ENCODE data around the gene CCL15. TPM values are rescaled to one million over a fixed set of nuclear protein-coding genes. Genes with fewer than 3 reads are reported as not detected.

Gene CCL15
- total and polyA plus RNA-seq, 2 of the 13 experiments (the other 11 are each of a cell fraction or from before 2014, with no cell fraction given) = 29.2 to 45.9 TPM

DNA sequence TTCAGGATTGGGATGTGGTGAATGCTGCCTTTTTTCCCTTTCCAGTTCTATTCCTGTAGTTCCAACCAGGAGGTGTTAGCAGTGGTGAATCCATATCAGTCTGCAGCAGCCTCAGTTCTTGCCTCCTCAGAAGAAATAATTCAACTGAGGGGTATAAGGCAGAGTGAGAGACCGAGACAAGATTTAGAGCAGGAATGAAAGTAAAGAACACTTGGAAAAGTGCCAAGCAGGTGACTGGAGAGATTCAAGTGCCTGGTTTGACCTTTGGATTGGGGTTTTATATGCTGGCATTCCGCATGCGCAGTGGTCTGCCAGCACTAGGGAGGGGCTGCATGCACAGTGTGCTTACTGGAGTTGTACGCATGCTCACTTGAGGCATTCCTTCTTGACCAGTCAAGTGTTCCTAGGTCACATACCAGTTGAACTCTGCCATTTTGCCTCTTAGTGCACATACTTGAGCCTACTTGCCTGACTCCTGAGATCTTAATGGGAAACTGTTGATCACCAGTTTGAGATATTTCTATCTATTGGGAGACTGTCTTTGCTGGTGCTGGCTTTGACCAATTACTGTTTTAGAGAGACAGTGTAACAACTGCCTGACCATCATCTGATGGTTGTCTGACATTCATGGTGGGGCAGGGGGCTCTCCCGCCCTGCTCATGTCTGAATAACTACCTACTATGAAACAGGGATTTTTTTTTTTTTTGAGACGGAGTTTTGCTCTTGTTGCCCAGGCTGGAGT, 680 bp upstream of the CCL15 start:
- POLR2A ChIA-PET = interaction anchor here (1.2 to 5.9 kb wide), 10 partner anchors 7 to 32 kb away, joined by 5 to 131 read pairs (median 17); partner anchors contain the start of gene CCL16
- WGBS (ENCODE audit: low lambda C conversion rate) = 22% methylated on average over 5 of the region's 6 CpGs
- Histone ChIP-seq H4K20me1 (ENCODE audit: insufficient read depth, low read length) (no peaks in the 10 kb centered on the region), H3K9ac (ENCODE audit: insufficient read depth, low read depth, low read length) (peak overlapping the region; percentile 82), H3K79me2 (ENCODE audit: insufficient read depth, low read length) (peaks cover 12% of the 10 kb centered on the region), H3K4me1 (ENCODE audit: insufficient read depth, low read length) (peaks cover 69% of the 10 kb centered on the region), H3K4me3 (replicated peaks in 1 of 3; ENCODE audit: insufficient read depth in 1 of 3, low read depth in 2 of 3, low read length in 3 of 3) (peak overlapping the region; percentile 73 to 78 (median 76)), H3K36me3 (replicated peaks in 1 of 2; ENCODE audit: control insufficient read depth in 1 of 2, insufficient read depth in 2 of 2, low read length in 2 of 2) (peaks cover 5 to 10% of the 10 kb centered on the region in 2 experiments; a peak in 4 of 5 replicates), H2AFZ (ENCODE audit: low read length) (no peak overlapping the region), H3K27me3 (ENCODE audit: control insufficient read depth in 1 of 2, insufficient read depth in 2 of 2, low read length in 2 of 2) (no peaks in the 10 kb centered on the region; a peak in 1 of 5 replicates), H3K4me2 (ENCODE audit: low read depth, low read length) (peak overlapping the region; percentile 91), H3K9me3 (ENCODE audit: low read length) (no peaks in the 10 kb centered on the region), H3K27ac (ENCODE audit: extremely low read length, insufficient read depth, low read length) (peak overlapping the region; percentile 88)
- no TSS peak for BruUV-seq (replicated peaks)
- in situ Hi-C loops (cut with HindIII; ENCODE audit: extremely low pct_ligation_motif_present, low pct_unique_long_range_greater_than_20kb) (loop anchor here (10.0 kb wide), 1 partner anchor 63 kb away; the partner anchor contains the start of gene CCL18), intact Hi-C loops (cut with micrococcal nuclease; ENCODE audit: unreplicated experiment) (loop anchor here (1.0 to 5.0 kb wide), 2 partner anchors 29 to 170 kb away; no protein-coding TSS in a partner anchor)
- peak; percentile 96 for DNase-seq (ENCODE audit: low spot score)
- CTCF ChIA-PET (ENCODE audit: low intra/inter-chr PET ratio, low total read pairs) = no interaction called here
- no peak for FAIRE-seq
- peak; percentile 76 for ATAC-seq
- TF ChIP-seq, protein P1, sequence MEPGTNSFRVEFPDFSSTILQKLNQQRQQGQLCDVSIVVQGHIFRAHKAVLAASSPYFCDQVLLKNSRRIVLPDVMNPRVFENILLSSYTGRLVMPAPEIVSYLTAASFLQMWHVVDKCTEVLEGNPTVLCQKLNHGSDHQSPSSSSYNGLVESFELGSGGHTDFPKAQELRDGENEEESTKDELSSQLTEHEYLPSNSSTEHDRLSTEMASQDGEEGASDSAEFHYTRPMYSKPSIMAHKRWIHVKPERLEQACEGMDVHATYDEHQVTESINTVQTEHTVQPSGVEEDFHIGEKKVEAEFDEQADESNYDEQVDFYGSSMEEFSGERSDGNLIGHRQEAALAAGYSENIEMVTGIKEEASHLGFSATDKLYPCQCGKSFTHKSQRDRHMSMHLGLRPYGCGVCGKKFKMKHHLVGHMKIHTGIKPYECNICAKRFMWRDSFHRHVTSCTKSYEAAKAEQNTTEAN (CRISPR knock-in tag; conservative IDR thresholded peaks at IDR 0.05) = no peak
- TF ChIP-seq XRCC5 (optimal IDR thresholded peaks at IDR 0.05; ENCODE audit: low read length) = peak; percentile 60
- TF ChIP-seq JUNB (CRISPR knock-in tag; IDR thresholded peaks at IDR 0.05; ENCODE audit: borderline replicate concordance) = no peak
- TF ChIP-seq, protein P2, sequence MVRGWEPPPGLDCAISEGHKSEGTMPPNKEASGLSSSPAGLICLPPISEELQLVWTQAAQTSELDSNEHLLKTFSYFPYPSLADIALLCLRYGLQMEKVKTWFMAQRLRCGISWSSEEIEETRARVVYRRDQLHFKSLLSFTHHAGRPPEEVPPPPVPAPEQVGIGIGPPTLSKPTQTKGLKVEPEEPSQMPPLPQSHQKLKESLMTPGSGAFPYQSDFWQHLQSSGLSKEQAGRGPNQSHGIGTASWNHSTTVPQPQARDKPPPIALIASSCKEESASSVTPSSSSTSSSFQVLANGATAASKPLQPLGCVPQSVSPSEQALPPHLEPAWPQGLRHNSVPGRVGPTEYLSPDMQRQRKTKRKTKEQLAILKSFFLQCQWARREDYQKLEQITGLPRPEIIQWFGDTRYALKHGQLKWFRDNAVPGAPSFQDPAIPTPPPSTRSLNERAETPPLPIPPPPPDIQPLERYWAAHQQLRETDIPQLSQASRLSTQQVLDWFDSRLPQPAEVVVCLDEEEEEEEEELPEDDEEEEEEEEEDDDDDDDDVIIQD (CRISPR knock-in tag; IDR thresholded peaks at IDR 0.05; ENCODE audit: low read depth) = peak; percentile 70
- TF ChIP-seq POLR2G (IDR thresholded peaks at IDR 0.05; ENCODE audit: low read depth, low read length) = peak; percentile 74
- 0 out of 2 replicates have a peak, but pooled peaks have one; percentile 30 for TF ChIP-seq ZSCAN22 (CRISPR knock-in tag; IDR thresholded peaks at IDR 0.05)
- TF ChIP-seq, protein P3, sequence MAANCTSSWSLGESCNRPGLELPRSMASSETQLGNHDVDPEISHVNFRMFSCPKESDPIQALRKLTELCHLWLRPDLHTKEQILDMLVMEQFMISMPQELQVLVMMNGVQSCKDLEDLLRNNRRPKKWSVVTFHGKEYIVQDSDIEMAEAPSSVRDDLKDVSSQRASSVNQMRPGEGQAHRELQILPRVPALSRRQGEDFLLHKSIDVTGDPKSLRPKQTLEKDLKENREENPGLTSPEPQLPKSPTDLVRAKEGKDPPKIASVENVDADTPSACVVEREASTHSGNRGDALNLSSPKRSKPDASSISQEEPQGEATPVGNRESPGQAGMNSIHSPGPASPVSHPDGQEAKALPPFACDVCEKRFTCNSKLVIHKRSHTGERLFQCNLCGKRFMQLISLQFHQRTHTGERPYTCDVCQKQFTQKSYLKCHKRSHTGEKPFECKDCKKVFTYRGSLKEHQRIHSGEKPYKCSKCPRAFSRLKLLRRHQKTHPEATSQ (CRISPR knock-in tag; IDR thresholded peaks at IDR 0.05; ENCODE audit: borderline replicate concordance) = 0 out of 2 replicates have a peak, but pooled peaks have one; percentile 71
- TF ChIP-seq, protein P4, sequence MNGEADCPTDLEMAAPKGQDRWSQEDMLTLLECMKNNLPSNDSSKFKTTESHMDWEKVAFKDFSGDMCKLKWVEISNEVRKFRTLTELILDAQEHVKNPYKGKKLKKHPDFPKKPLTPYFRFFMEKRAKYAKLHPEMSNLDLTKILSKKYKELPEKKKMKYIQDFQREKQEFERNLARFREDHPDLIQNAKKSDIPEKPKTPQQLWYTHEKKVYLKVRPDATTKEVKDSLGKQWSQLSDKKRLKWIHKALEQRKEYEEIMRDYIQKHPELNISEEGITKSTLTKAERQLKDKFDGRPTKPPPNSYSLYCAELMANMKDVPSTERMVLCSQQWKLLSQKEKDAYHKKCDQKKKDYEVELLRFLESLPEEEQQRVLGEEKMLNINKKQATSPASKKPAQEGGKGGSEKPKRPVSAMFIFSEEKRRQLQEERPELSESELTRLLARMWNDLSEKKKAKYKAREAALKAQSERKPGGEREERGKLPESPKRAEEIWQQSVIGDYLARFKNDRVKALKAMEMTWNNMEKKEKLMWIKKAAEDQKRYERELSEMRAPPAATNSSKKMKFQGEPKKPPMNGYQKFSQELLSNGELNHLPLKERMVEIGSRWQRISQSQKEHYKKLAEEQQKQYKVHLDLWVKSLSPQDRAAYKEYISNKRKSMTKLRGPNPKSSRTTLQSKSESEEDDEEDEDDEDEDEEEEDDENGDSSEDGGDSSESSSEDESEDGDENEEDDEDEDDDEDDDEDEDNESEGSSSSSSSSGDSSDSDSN (CRISPR knock-in tag; IDR thresholded peaks at IDR 0.05) = no peak
- TF ChIP-seq SMC3 (IDR thresholded peaks at IDR 0.05; ENCODE audit: low read length) = peak; percentile 9; the same call in 1 of the 2 replicates
- TF ChIP-seq NFIC (IDR thresholded peaks at IDR 0.05; ENCODE audit: low read length) = peak; percentile 77
- no peak for TF ChIP-seq RELA (CRISPR knock-in tag; IDR thresholded peaks at IDR 0.05)
- TF ChIP-seq, protein P5, sequence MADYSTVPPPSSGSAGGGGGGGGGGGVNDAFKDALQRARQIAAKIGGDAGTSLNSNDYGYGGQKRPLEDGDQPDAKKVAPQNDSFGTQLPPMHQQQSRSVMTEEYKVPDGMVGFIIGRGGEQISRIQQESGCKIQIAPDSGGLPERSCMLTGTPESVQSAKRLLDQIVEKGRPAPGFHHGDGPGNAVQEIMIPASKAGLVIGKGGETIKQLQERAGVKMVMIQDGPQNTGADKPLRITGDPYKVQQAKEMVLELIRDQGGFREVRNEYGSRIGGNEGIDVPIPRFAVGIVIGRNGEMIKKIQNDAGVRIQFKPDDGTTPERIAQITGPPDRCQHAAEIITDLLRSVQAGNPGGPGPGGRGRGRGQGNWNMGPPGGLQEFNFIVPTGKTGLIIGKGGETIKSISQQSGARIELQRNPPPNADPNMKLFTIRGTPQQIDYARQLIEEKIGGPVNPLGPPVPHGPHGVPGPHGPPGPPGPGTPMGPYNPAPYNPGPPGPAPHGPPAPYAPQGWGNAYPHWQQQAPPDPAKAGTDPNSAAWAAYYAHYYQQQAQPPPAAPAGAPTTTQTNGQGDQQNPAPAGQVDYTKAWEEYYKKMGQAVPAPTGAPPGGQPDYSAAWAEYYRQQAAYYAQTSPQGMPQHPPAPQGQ (CRISPR knock-in tag; IDR thresholded peaks at IDR 0.05; ENCODE audit: borderline replicate concordance) = no peak
- peak; percentile 100 for TF ChIP-seq ZNF644 (CRISPR knock-in tag; IDR thresholded peaks at IDR 0.05; ENCODE audit: low read depth)
- no peak for TF ChIP-seq ZNF781 (CRISPR knock-in tag; IDR thresholded peaks at IDR 0.05; ENCODE audit: borderline replicate concordance, not compliant biosample characterization)
